Naive B cell (primary cell): ENCODE measurements around the gene MGLL. TPM values are rescaled to one million over a fixed set of nuclear protein-coding genes. Genes with fewer than 3 reads are reported as not detected.
A peak's percentile ranks its signal among the peaks of the same experiment; 100 is the strongest.

Experiments used
- ATAC-seq, 2 donors: fragments of 150-1000 bp; cut with Tn5 transposase; 2 replicates each; pipeline ENCODE4 v1.10.0; 2021; ENCODE audit warnings: low read depth in 2 of 2, mild to moderate bottlenecking in 2 of 2, moderate library complexity in 2 of 2
- DNase-seq: peaks from one replicate; pipeline ENCODE4 v3.0.0; 2022
- H3K27ac Mint-ChIP-seq, 6 donors: one replicate each; pipeline ENCODE4 v1.8.0; 2020 to 2022; ENCODE audit warnings: mild to moderate bottlenecking in 6 of 6, mixed read lengths in 6 of 6, moderate library complexity in 5 of 6, inconsistent platforms in 2 of 6
- H3K27me3 Mint-ChIP-seq, 3 donors: one replicate each; pipeline ENCODE4 v1.8.0; 2021 to 2022; ENCODE audit warnings: mixed read lengths in 3 of 3, mild to moderate bottlenecking in 1 of 3
- H3K36me3 Mint-ChIP-seq, 2 donors: one replicate each; pipeline ENCODE4 v1.8.0; 2020 to 2022; ENCODE audit warnings: mixed read lengths in 2 of 2, inconsistent platforms in 1 of 2, mild to moderate bottlenecking in 1 of 2
- H3K4me1 Mint-ChIP-seq, 3 donors: one replicate each; pipeline ENCODE4 v1.8.0; 2020 to 2022; ENCODE audit warnings: mixed read lengths in 3 of 3, inconsistent platforms in 1 of 3, mild to moderate bottlenecking in 1 of 3, moderate library complexity in 1 of 3
- H3K4me3 Mint-ChIP-seq, 8 donors: one replicate each; pipeline ENCODE4 v1.8.0; 2020 to 2022; ENCODE audit warnings: mild to moderate bottlenecking in 8 of 8, mixed read lengths in 8 of 8, moderate library complexity in 8 of 8, inconsistent platforms in 2 of 8
- H3K9me3 Mint-ChIP-seq, 7 donors: one replicate each; pipeline ENCODE4 v1.8.0; 2020 to 2022; ENCODE audit warnings: mixed read lengths in 7 of 7, mild to moderate bottlenecking in 5 of 7, inconsistent platforms in 2 of 7, moderate library complexity in 1 of 7
- polyA plus RNA-seq, 6 donors: library from polyadenylated mRNA; unstranded; fragments of 300-500 nt; fragmentation: Illumina TruSeq; gene quantifications; one replicate each; pipeline ENCODE4 v1.2.3, GENCODE V29; 2021; ENCODE audit warnings: low read depth in 6 of 6

The MGLL gene
- polyA plus RNA-seq, 6 donors from 2014 or later = 0.40 to 3.6 (median 1.3) TPM; not detected in 1

DNA sequence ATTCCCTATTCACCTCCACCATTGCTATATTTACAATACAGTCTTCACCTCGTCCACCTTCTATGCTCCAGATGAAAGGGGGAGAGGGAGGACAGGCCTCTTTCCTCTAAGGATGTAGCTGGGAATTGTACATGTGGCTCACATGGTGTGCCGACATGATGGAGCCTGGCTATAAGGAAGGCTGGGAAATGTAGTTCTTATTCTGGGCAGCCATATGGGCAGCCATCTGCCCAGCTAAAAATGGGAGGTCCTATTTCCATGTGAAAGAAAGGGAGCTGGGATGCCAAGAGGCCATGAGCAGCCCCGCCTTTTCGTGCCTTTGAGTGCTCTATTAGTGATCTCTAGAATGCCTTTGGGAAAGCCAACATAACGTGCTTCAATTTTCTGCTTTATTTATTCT lies 27.1 kb upstream of the MGLL start:
- DNase-seq = no peak
- H3K9me3 Mint-ChIP-seq = peaks cover 0 to 1% (median 0%) of the 10 kb centered on the region in 7 donors
- H3K27me3 Mint-ChIP-seq = peaks cover 0 to 5% (median 0%) of the 10 kb centered on the region in 3 donors
- no peak overlapping the region for H3K27ac Mint-ChIP-seq
- H3K4me1 Mint-ChIP-seq = no peaks in the 10 kb centered on the region
- no peak overlapping the region for H3K4me3 Mint-ChIP-seq
- no peak for ATAC-seq
- H3K36me3 Mint-ChIP-seq = no peaks in the 10 kb centered on the region

DNA sequence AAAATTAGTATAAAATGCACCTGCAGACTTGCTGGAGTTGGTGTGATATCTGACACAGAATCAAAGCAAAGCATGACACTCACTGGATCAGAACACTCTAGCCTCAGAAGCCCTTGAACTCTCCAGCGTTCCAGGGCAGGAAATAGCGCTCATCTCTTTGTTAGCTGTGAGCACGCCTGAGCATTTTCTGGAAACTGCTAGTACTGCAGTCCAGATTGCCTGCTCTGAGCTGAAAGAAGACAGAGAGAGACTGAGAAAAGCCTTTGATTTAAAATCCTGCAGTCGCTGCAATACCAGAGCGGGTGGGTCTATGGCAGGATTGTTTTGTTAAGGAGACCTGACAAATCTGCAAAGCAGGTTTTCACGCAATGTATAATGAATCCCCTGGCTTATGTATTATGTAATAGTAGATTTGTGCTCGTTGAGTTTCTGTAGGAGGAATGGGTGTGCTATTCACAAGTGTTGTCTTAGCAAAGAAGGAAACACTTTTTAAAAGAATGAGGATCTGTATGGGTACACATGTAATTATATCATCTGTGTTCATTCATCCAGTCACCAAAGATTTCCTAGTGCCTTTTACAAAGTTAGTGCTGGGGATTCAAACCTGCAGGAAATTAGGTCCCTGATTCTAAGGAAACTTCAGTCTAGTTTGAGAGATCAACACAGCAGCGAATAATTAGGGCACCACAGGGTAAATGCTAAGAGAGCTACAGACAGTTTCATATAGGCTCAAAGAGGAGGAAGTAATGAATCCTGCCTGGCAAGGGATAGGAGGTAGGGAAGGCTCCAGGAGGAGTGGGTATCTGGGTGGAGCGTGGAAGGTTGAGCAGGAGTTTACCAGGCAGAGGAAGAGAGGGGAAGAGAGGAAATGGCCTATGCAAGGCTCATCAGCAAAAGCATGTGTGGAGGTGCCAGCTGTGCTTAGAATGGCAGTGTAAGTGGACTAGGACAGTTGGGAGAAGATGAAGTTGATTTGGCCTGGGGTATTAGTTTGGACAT lies 26.1 kb upstream of the MGLL start:
- Mint-ChIP-seq H3K4me1 (no peaks in the 10 kb centered on the region), H3K27me3 (no peaks in the 10 kb centered on the region), H3K9me3 (no peaks in the 10 kb centered on the region), H3K36me3 (no peaks in the 10 kb centered on the region), H3K4me3 (no peak overlapping the region), H3K27ac (no peak overlapping the region)
- DNase-seq = no peak
- ATAC-seq = no peak

DNA sequence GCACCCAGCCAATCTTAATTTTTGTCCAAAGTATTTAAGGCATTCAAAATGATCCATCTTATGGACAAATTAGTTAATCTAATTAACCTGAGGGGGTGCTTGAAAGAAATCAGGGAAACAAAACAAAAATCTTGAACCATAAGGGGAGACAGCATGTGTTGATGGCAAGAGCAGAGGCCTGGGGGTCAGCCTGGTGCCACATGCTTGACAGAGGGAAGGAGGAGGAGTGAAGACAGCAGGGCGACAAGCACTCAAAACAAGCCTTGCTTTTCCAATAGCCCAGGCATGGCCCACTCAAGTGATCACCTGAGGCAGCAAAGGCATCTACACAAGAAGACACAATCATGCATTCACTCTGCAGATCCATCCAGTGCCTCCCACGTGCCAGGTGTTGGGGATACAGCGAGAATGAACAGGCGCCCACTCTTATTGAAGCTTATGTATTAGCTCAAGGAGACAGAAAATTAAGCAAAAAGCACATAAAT lies 25.0 kb upstream of the MGLL start:
- Mint-ChIP-seq H3K4me1 (no peaks in the 10 kb centered on the region), H3K27ac (no peak overlapping the region), H3K36me3 (no peaks in the 10 kb centered on the region), H3K27me3 (no peaks in the 10 kb centered on the region), H3K9me3 (no peaks in the 10 kb centered on the region), H3K4me3 (no peak overlapping the region)
- no peak for ATAC-seq
- DNase-seq = no peak

DNA sequence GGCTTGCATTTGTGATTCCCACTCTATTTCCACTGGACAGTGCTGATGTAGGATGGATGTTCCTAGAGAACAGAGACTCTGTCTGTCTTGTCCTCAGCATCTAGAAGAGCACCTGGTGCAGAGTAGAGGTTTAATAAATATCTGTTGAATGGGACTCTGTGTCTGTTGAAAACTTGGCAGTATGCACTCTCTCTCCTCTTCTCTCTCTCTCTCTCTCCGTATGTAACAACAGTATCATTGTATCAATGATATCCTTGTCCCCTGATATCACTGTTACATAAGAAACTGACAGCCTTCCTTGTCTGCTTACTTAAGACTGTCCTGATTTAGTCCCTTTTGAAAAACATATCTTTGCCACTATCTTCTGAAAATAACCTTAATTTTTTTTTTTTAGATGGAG lies 24.3 kb upstream of the MGLL start:
- no peak for ATAC-seq
- H3K4me3 Mint-ChIP-seq = no peak overlapping the region
- no peak for DNase-seq
- no peaks in the 10 kb centered on the region for H3K4me1 Mint-ChIP-seq
- no peaks in the 10 kb centered on the region for H3K27me3 Mint-ChIP-seq
- H3K36me3 Mint-ChIP-seq = no peaks in the 10 kb centered on the region
- no peaks in the 10 kb centered on the region for H3K9me3 Mint-ChIP-seq
- no peak overlapping the region for H3K27ac Mint-ChIP-seq

DNA sequence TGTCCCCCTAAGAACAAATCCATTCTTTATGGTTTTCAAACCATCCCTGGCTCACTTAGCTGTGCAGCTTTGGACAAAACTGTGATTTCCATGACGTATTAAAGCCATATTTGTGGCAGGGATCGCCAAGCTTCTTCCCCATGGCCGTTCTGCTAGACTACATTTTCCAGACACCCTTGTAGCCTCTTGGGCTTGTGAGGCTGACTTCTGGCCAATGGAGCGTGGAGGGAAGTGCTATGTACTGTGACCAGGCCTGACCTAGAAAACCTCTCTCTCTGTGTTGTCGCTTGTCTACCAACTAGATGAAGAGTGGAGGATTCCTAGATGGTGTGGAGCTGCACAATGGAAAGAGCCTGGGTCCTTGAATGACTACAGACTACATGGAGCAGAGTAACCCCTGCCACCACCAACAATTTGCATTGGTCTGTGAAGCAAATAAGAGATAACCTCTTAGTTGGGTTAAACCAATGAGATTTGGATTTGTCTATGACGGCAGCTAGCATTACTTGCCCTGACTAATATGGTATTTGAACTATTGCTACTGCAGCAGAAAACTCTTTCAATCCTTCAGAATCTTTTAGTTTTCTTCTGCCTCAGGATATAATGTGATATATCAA lies 22.1 kb upstream of the MGLL start:
- Mint-ChIP-seq H3K27ac (peak overlapping the region in 1 of 6 donors; percentile 74), H3K4me3 (no peak overlapping the region), H3K36me3 (no peaks in the 10 kb centered on the region), H3K4me1 (no peaks in the 10 kb centered on the region), H3K27me3 (peaks cover 0 to 5% (median 0%) of the 10 kb centered on the region in 3 donors), H3K9me3 (no peaks in the 10 kb centered on the region)
- DNase-seq (no peak), ATAC-seq (peak in 1 of 2 donors; percentile 37)

DNA sequence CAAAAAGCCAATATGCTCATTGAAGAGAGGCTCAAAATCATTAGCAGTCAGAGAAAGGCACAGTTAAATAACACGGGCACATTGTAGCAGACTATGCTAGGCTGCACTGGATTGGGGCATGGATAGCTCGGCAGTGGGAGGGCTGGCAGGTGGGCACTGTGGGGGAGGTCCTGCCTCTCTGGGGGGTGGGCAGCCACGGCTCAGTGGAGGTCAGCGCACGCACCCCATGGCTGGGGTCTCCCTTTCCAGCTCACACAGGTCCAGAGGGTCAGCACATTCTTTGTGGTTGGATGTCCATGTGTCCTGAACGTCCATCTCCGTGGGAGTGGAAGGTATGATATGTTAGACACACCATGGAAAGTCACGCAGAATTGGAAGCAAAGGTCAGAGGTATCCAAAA lies 18.4 kb upstream of the MGLL start:
- ATAC-seq = no peak
- no peaks in the 10 kb centered on the region for H3K36me3 Mint-ChIP-seq
- no peak overlapping the region for H3K27ac Mint-ChIP-seq
- no peak for DNase-seq
- no peak overlapping the region for H3K4me3 Mint-ChIP-seq
- peaks cover 4 to 10% (median 5%) of the 10 kb centered on the region in 3 donors for H3K27me3 Mint-ChIP-seq
- peaks cover 0 to 7% (median 0%) of the 10 kb centered on the region in 7 donors for H3K9me3 Mint-ChIP-seq
- peaks cover 0 to 10% (median 4%) of the 10 kb centered on the region in 3 donors for H3K4me1 Mint-ChIP-seq

DNA sequence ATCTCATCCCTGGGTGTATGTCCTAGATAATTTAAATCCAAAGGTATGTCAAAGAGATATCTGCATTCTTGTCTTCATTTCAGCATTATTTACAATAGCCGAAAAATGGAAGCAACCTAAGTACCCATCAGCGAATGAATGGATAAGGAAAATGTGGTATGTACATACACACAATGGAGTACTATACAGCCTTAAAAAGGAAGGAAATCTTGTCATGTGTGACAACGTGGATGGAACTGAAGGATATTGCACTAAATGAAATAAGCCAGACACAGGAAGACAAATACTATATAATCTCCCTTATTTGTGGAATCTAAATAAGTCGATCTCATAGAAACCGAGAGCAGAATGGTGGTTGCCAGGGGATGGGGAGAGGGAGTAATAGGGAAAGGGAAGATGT lies 16.8 kb upstream of the MGLL start:
- Mint-ChIP-seq H3K27me3 (peaks cover 4 to 10% (median 5%) of the 10 kb centered on the region in 3 donors), H3K4me3 (peak overlapping the region in 1 of 8 donors; percentile 71), H3K27ac (no peak overlapping the region), H3K36me3 (no peaks in the 10 kb centered on the region), H3K4me1 (peaks cover 7 to 15% (median 9%) of the 10 kb centered on the region in 3 donors), H3K9me3 (peaks cover 0 to 7% (median 0%) of the 10 kb centered on the region in 7 donors)
- DNase-seq = no peak
- ATAC-seq = no peak

DNA sequence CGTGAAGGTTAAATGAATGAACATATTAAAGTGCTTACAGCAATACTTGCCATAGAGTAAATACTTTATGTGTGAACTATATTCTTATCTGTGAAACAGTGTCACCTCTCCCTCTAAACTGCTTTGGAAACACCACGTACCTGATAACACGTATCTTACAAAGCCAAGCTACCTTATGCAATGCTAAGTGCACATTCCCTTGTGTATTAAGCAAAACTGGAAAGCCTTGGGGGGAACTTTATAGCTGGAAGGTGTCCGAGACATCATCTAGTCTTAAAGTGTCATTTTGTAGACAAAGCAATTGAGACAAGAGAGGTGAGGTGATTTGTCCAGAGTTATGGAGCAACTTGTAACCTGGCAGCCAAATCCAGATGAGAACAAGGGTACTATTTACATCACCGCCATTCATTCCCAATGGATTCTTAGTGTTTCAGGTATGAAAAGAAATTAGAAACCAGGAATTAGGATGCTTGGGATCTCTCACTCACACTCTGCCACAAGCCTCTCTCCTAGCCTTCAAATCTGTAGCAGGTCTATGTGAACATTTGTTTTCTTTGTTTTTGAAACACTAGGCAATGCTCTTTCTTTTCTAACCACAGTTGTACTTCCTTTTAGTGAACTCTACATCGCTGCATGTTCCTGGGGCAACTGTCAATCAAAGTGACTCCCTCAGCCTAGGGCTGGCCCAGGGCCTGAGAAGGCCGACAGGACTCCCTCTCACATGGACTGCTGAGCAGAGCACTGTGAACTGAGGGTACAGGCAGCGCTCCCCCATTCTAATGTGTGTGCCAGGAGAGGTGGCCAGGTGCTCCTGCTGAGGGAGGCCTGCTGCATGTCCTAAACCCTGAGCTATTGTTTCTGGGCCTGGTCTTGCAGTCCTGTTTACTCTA lies 13.9 kb upstream of the MGLL start:
- peak in 1 of 2 donors; percentile 21 for ATAC-seq
- H3K4me3 Mint-ChIP-seq = no peak overlapping the region
- H3K36me3 Mint-ChIP-seq = peaks cover 3 to 9% of the 10 kb centered on the region in 2 donors
- H3K27me3 Mint-ChIP-seq = peaks cover 4 to 18% (median 10%) of the 10 kb centered on the region in 3 donors
- peaks cover 7 to 15% (median 9%) of the 10 kb centered on the region in 3 donors for H3K4me1 Mint-ChIP-seq
- no peak for DNase-seq
- H3K9me3 Mint-ChIP-seq = peaks cover 0 to 12% (median 4%) of the 10 kb centered on the region in 7 donors
- H3K27ac Mint-ChIP-seq = peak overlapping the region in 3 of 6 donors; percentile 15 to 75 (median 22)

DNA sequence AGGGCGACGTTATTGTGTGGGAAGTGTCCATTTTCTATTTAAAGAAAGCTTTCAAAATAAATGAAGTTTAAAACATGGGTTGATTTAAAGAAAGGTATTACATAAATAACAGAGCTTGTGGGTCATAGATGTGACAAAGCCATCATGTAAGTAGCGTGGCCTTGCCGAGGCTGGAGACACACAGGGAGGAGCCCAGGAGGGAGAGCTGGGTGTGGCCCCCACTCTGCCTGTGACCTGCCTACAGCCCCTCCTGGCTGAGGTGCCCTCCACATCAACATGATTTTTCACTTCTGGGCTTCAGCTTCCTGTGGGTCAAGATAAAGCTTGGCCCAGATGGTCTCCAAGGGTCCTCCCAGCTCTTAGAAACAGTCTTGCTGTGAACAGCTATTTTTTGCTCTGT lies 12.5 kb upstream of the MGLL start:
- ATAC-seq = no peak
- H3K4me1 Mint-ChIP-seq = peaks cover 7 to 15% (median 9%) of the 10 kb centered on the region in 3 donors
- peaks cover 3 to 24% of the 10 kb centered on the region in 2 donors for H3K36me3 Mint-ChIP-seq
- H3K4me3 Mint-ChIP-seq = peak overlapping the region in 1 of 8 donors; percentile 47
- no peak overlapping the region for H3K27ac Mint-ChIP-seq
- H3K27me3 Mint-ChIP-seq = peaks cover 4 to 18% (median 6%) of the 10 kb centered on the region in 3 donors
- H3K9me3 Mint-ChIP-seq = peaks cover 8 to 25% (median 13%) of the 10 kb centered on the region in 7 donors
- DNase-seq = no peak

DNA sequence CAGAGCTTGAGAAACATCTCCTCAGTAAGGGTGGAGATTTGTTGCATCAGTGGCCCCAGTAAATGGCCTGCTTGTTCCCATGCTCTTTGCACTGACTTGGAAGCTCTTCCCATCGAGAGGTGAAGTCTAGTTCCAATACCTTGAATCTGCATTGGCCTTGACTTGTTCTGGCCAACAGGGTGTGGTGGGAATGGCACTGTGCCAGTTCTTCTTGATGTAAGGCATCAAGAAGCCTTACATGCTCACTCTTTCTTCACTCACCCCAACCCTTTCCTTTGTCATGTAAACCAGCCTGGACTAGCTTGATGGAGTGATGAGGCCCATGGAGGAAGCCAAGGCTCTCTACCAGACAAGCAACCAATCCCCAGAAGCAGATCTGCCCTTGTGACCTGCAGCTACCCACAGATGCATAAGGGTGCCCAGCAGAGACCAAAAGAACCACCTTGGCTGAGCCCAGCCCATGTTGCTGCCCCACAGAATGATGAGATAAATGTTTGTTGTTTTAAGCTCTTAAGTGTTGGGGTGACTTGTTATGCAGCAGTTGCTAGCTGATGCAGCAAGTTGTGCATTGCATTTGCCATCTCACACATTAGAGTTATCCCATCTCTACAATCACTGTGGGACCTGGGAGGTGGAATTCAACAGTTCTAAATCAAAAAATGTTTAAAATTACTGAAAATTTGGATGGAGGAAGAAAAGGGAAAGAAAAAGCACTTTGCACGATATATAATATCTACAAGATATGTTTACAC lies 11.1 kb upstream of the MGLL start:
- no peak for DNase-seq
- Mint-ChIP-seq H3K9me3 (peaks cover 12 to 32% (median 23%) of the 10 kb centered on the region in 7 donors), H3K27me3 (peaks cover 0 to 13% (median 0%) of the 10 kb centered on the region in 3 donors), H3K27ac (no peak overlapping the region), H3K4me3 (peak overlapping the region in 1 of 8 donors; percentile 47), H3K36me3 (peaks cover 3 to 33% of the 10 kb centered on the region in 2 donors), H3K4me1 (peaks cover 7 to 15% (median 9%) of the 10 kb centered on the region in 3 donors)
- no peak for ATAC-seq

DNA sequence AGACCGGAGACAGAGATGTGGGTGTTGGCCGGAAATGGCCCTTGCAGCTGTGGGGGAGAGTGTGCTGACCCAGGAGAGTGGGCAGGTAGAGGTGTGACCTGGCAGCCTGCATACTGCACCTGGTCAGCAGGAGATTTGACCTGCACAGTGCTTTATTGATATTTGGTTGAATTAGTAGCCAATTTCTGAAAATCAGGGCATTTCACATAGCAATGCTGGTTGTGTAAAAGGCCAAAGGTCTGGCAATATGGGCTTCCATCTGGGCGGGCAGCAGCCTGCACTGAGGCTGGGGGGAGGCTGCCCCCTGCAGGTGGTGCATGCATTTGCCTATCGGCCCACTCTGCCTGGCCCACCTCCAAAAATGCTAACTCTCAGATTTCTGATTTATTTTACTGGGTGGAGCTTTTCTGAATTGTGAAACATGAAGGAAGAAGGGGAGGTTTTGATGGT lies 9.4 kb upstream of the MGLL start:
- Mint-ChIP-seq H3K27ac (no peak overlapping the region), H3K27me3 (peaks cover under 1 to 16% (median under 1%) of the 10 kb centered on the region in 3 donors)
- no peak for ATAC-seq

DNA sequence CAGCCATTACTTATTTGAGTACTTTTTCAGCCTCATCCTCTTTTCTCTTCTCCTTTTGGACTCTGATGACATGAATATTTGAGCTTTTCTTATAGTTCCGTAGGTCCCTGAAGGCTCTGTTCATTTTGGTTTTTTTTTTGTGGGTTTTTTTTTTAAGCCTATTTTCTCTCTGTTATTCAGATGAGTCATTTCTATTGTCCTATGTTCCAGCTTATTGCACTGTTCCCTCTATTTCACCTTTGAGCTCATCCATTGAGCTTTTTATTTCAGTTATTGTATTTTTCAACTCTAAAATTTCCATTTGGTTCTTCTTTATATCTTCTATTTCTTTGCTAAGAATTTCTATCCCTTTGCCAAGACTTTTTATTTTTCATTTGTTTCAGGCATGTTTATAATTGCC lies 7.2 kb upstream of the MGLL start:
- peaks cover 18 to 54% (median 37%) of the 10 kb centered on the region in 7 donors for H3K9me3 Mint-ChIP-seq
- no peaks in the 10 kb centered on the region for H3K4me1 Mint-ChIP-seq
- no peak for ATAC-seq
- no peak for DNase-seq
- peaks cover 11 to 46% of the 10 kb centered on the region in 2 donors for H3K36me3 Mint-ChIP-seq
- H3K4me3 Mint-ChIP-seq = peak overlapping the region in 1 of 8 donors; percentile 12
- no peak overlapping the region for H3K27ac Mint-ChIP-seq
- H3K27me3 Mint-ChIP-seq = peaks cover 12 to 34% (median 15%) of the 10 kb centered on the region in 3 donors

More for the DNA sequence above, 9.4 kb upstream of the MGLL start:
- peak; percentile 11 for DNase-seq
- Mint-ChIP-seq H3K4me3 (no peak overlapping the region), H3K4me1 (peaks cover 7 to 12% (median 9%) of the 10 kb centered on the region in 3 donors), H3K36me3 (peaks cover 6 to 39% of the 10 kb centered on the region in 2 donors), H3K9me3 (peaks cover 16 to 48% (median 34%) of the 10 kb centered on the region in 7 donors)
